D721Med (cell line): Measurements from ENCODE around the gene SEMA6B.
A peak's percentile ranks its signal among the peaks of the same experiment; 100 is the strongest.

ENCODE experiments used
- DNase-seq: peaks from one replicate; pipeline ENCODE4 v3.0.0; 2011; ENCODE audit warnings: low spot score; ENCODE audit not compliant: insufficient read length
- FAIRE-seq: peaks from 2 replicates; lab custom pipeline; 2011; peaks lifted over from hg19 to GRCh38; lab: Jason Lieb, UNC
- TF ChIP-seq, protein P1 (sequence below): IDR thresholded peaks from 2 replicates; pipeline ENCODE4 v1.5.1; 2012; ENCODE audit warnings: mild to moderate bottlenecking, control low read depth; ENCODE audit not compliant: insufficient read depth; ENCODE audit errors: missing control alignments

The SEMA6B gene

DNA sequence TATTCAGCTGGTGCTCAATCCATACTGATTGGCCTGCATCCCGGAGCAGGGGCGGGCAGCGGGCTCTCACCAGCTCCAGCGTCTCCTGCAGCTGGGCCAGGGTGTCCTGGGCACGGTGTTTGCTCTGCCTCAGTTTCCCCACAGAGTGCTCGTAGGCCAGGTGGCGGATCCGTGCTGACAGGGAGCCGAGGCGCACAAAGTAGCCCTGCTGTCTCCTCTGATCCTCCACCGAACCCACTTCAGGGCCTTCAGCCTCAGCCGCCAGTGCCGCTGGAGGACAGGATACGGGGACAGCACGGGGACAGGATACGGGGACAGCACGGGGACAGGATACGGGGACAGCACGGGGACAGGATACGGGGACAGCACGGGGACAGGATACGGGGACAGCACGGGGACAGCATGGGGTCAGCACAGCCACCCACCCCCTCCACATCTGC lies 33.9 kb downstream of the SEMA6B start:
- DNase-seq = no peak
- no peak for FAIRE-seq
- TF ChIP-seq, protein P1, sequence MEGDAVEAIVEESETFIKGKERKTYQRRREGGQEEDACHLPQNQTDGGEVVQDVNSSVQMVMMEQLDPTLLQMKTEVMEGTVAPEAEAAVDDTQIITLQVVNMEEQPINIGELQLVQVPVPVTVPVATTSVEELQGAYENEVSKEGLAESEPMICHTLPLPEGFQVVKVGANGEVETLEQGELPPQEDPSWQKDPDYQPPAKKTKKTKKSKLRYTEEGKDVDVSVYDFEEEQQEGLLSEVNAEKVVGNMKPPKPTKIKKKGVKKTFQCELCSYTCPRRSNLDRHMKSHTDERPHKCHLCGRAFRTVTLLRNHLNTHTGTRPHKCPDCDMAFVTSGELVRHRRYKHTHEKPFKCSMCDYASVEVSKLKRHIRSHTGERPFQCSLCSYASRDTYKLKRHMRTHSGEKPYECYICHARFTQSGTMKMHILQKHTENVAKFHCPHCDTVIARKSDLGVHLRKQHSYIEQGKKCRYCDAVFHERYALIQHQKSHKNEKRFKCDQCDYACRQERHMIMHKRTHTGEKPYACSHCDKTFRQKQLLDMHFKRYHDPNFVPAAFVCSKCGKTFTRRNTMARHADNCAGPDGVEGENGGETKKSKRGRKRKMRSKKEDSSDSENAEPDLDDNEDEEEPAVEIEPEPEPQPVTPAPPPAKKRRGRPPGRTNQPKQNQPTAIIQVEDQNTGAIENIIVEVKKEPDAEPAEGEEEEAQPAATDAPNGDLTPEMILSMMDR = no peak

DNA sequence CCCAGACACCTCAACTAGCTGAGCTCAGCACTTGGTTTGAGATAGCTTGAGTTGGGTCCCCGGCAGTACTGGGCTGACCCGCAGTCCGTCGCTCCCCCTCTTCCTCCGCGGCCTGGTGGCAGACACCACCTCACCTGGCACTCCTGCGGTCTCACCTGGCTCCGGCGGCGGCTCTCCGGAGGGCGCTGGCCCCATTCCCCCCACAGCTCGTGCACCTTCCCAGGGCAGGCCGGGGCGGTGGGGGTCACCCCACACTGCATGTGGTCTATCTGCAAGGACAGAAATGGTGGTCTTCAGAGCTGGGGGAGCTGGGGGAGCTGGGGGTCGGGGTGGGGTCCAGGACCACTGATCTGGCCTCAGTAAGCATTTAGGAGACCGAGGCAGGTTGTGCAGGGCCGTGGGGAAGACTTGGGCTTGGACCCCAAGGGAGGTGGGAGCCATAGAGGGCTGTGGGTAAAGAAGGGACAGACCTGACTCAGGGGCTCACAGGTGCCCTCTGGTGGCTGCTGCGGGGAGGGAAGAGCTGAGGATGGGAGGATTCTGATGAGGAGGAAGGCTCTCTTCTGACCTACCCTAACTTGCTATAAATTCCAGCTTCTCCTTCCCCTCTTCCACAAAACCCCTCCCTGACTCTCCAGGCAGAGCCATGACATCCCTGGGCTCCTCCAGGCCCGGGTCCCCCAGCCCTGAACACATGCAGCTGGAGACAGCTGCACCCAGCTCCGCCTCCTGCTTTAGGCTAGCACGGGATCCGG lies 34.5 kb downstream of the SEMA6B start:
- DNase-seq = peak; percentile 77
- no peak for FAIRE-seq
- TF ChIP-seq, protein P1 = peak; percentile 62

DNA sequence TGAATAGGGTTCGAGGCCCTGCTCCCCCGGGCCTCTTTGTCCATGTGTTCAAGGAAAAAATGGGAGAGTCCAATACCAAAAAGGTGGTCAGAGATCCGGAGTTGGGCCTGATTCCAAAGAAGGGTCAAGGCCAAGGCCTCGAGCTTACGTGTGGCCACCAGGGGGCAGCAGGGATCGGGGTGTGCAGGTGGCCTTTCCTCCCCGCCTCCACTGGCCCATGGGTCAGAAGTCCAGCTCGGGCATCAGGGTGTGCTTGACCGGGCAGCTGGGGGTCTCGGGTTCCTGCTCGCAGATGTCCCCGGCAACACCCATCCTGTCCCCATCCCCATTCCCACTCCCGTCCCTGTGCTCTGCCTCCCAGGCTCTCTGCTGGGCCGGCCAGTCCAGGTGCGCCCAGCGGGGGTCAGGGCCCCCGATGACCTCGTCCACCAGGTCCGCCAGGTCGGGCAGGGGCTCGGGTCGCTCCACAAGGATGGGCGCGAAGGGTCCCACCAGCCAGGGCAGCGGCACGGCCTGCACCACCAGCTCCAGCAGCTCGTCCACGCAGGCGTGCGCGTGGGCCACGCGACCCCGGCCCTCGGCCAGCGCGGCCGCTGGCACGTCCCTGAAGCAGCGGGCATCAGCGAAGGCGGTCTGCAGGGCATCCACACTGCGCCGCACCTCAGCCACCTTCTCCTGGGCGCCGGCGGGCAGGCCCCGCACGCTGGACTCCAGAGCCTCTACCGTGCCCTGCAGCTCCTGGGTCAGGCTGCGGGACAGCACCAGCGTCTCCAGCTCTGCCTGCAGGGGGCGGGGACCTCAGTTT lies 36.0 kb downstream of the SEMA6B start:
- DNase-seq = peak; percentile 70
- TF ChIP-seq, protein P1 = peak; percentile 51
- no peak for FAIRE-seq

- FAIRE-seq = no peak
- TF ChIP-seq, protein P1 = no peak
Observed at GRCh38 chr19:4522291-4523002, 37.0 kb downstream of the SEMA6B start.

GRCh38 chr19:4521888-4522242 lies 37.6 kb downstream of the SEMA6B start:
- no peak for FAIRE-seq

More at GRCh38 chr19:4522291-4523002, 37.0 kb downstream of the SEMA6B start:
- DNase-seq = no peak

DNA sequence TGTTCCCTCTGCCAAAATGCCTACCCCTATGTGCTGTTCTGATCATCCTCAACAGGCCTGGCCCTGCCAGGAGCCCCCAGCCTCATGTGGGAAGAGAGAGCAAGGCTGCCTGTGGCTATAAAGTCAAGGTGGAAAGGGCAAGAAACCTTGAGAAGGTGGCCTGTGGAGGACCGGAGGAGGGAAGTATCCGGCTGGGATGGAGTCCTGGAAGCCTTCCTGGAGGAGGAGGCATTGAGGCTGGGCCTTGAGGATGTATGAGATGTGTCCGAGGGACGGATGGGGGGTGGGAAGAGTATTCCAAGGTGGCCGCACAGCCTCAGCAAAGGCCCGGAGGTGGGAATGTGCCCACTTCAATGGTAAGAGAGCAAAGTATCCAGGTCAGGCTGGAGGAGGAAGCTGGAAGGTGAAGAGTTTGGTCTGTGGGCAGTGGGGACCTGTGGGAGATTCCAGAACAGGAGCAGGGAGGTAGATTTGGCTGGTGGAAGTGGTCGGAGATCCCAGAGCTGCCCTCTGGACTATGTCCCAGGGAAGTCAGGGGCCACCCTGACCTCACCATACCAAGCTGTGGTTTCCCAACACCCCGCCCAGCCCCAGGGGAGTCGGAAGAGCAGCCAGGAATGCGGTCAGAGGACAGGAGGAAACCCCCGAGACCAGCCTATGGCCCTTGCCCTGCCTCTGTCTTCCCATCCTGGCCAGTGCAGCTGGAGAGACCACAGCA lies 38.2 kb downstream of the SEMA6B start:
- FAIRE-seq (no peak), DNase-seq (no peak)
- TF ChIP-seq, protein P1 = no peak

More at GRCh38 chr19:4521888-4522242, 37.6 kb downstream of the SEMA6B start:
- TF ChIP-seq, protein P1 = no peak
- no peak for DNase-seq
